Upper lobe of left lung (tissue), 4 donors: ENCODE results near the gene TNS3.

Experiments used
- CTCF ChIP-seq, 6 experiments: fragments of 450-650 bp in 4 of 6; fragments of 200-600 bp in 2 of 6; sonication (generic) in 2 of 6; IDR thresholded peaks; one replicate each; pipeline ENCODE4 v1.5.1; 2016 to 2019; ENCODE audit warnings: antibody characterized with exemption in 6 of 6
- EP300 ChIP-seq, 4 donors: sonication (generic); formaldehyde crosslinking; IDR thresholded peaks; one replicate each; pipeline ENCODE4 v1.5.1; 2017; ENCODE audit warnings: antibody characterized with exemption in 4 of 4, control low read depth in 2 of 4
- POLR2A ChIP-seq, 4 donors: fragments of 450-650 bp; IDR thresholded peaks; one replicate each; pipeline ENCODE4 v1.5.1; 2016 to 2017; ENCODE audit warnings: antibody characterized with exemption in 4 of 4, mild to moderate bottlenecking in 2 of 4
- POLR2AphosphoS5 ChIP-seq, 2 donors: sonication (generic); formaldehyde crosslinking; IDR thresholded peaks; one replicate each; pipeline ENCODE4 v1.5.1; 2017; ENCODE audit warnings: antibody characterized with exemption in 2 of 2

GRCh38 chr7:47446871-47447466, 134.9 kb downstream of the TNS3 start:
- no peak for TF ChIP-seq CTCF (IDR thresholded peaks at IDR 0.05)
- no peak for TF ChIP-seq POLR2A (IDR thresholded peaks at IDR 0.05)
- no peak for TF ChIP-seq POLR2AphosphoS5 (IDR thresholded peaks at IDR 0.05)
- TF ChIP-seq EP300 (IDR thresholded peaks at IDR 0.05), result no peak
